Activated gamma-delta T cell (primary cell): Measurements from ENCODE around the gene PAX6.

Experiments
- DNase-seq: peaks from one replicate; lab custom pipeline; 2025; lab: John Stamatoyannopoulos, UW
- total RNA-seq, 2 donors: gene quantifications; one replicate each; lab custom pipeline; 2026; lab: John Stamatoyannopoulos, UW

PAX6 gene
- 0 to 0.35 reads per million in 2 donors for total RNA-seq

DNA sequence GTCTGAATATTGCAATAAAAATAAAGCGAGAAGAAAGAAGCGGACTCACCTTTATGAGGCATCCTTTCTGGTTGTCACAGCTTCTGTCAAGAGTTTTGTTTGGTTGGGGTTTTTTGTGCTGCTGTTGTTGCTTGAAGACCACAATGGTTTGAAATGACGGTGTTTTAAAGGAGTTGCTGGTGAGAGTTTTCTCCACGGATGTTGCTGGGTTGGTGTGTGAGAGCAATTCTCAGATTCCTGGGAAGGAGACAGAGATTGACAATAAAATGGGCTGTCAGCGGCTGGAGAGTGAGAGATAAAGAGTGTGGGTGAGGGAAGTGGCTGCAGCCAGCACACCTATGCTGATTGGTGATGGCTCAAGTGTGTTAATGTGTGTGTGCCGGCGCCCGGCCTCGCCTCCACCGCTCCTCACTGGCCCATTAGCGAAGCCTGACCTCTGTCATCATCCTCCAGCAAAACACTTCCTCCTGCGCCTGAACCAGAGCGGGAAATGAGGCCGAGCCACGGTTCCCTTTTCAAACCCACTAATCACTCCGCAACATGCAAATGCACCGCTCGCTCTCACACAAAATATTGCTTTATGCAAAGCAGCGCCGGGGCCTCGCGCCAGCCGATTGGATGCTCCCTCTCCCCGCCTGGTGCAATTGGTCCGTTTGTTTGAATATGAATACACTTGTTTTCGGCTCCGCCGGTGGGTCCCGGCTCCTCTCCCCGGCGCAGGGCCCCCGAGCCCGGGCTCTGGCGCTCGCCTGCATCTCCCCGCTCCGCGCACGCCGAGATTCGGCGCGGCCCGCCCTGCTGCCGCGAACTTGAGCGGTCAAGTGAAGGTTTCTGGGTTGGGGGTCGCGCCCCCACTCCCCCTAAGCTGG, at the start of gene PAX6:
Gene PAX6 (minus strand): TSS at position 544 of the 869 bp plus-strand sequence. CDS start 4,911 bp downstream, outside the sequence.
- DNase-seq = no peak

- DNase-seq = no peak
Observed at GRCh38 chr11:31860391-31860790, 49.3 kb upstream of the PAX6 start.

DNA sequence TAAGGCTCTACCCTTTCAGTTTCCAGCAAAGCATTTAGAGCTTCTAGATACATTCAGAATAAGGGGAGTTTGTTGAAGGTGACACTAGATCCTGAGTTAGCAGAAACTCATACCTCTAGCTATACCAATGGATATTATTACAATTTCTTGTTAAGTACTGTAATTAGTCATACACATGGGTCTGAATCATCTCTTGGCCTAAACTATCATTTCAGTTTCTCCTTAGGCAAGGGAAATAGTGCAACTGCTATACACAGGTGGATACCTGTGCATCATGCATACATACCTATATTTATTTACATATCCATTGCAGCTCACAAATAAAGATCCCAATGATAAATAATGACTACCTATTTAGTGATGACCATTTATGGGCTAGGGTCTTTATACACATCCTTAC, 45.1 kb upstream of the PAX6 start:
- no peak for DNase-seq

DNA sequence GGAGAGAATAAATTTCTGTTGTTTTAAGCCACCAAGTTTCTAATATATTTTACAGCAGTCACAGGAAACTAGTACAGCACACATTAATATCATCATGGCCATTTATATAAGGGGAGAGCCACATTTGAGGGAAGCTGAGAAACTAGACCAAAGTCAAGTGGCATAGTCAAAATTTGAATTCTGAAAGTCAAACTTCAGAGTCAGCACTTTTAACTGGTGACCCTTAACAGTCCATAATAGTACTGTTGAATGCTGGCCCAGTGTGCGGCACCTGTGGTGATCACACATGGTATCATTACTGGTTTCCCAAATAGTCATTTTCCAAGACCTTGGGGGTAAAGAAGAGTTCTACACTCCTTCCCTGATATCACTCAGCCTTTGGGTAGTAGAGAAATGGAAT, 44.3 kb upstream of the PAX6 start:
- DNase-seq = no peak

GRCh38 chr11:31850365-31850764, 39.2 kb upstream of the PAX6 start:
- no peak for DNase-seq

DNA sequence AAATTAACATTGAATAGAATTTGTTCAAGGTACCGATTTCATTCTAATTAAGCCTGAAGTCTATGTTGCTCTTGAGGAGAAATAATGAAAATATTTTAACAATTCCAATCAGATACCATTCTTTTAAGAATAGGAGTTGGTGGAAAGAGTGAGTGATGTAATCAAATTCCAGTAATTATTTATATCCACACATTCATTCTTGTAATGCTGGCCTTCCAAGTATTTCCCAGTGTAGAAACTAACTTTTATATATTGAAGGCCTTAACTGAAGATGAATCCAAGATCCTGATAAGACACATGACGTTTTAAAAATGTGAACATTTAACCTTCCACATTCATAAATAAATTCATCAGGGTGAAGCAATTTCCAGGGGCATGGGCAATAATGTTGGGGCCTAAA, 36.6 kb upstream of the PAX6 start:
- no peak for DNase-seq

- DNase-seq = no peak
Observed at GRCh38 chr11:31845331-31845730, 34.2 kb upstream of the PAX6 start.

DNA sequence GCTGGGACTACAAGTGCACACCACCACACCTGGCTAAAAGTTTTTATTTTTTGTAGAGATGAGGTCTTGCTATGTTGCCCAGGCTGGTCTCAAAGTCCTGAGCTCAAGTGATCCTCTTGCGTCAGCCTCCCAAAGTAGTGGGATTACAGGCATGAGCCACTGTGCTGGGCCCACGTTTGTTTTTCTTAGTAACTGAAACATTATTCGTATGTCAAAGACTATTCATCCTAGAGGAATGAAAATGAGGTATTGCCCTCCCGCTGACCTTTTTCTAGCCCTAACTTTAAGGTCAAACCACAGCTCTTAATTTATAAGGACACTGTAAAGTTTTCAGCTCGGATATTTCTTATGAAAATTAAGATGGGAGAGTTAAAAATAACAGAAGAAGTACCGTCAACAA, 33.2 kb upstream of the PAX6 start:
- no peak for DNase-seq

DNA sequence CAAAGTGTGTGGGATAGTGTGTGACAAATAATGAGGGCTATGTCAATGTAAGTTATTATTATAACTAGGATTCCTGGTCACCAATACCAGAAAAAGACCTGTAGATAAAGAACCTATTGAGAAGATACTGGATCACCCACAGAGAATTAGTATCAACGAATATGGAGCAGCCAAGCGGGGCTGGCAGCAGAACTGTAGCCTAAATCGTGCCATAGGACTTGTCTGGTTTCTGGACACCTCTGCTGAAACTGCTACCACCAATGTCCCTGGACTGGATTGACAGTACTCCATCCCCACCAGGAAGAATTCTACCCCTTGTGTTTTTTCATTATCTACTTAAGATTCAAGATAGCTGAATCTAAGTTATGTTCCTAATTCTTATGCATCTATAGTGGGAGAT, 30.3 kb upstream of the PAX6 start:
- no peak for DNase-seq

- DNase-seq = no peak
Observed at GRCh38 chr11:31834237-31834636, 23.1 kb upstream of the PAX6 start.

DNA sequence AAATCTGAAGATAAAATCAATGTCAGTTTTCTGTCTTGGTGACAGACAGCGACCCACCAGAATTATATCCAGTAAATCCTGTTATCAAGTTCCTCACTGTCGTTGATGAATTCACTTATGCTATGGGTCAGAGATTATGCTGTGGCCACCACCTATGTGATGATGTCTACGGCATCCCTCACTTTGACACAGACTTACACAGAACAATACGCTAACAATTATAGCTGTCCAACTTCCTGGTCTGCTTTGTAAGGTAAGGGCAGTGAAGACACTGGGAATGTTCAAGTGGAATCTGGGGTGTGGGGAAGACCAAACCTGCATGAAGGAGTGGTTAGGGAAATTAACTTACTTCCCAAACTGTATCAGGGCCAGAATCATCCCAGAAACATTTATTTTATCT, 19.3 kb upstream of the PAX6 start:
- no peak for DNase-seq

GRCh38 chr11:31828217-31828616, 17.1 kb upstream of the PAX6 start:
- DNase-seq = no peak

DNA sequence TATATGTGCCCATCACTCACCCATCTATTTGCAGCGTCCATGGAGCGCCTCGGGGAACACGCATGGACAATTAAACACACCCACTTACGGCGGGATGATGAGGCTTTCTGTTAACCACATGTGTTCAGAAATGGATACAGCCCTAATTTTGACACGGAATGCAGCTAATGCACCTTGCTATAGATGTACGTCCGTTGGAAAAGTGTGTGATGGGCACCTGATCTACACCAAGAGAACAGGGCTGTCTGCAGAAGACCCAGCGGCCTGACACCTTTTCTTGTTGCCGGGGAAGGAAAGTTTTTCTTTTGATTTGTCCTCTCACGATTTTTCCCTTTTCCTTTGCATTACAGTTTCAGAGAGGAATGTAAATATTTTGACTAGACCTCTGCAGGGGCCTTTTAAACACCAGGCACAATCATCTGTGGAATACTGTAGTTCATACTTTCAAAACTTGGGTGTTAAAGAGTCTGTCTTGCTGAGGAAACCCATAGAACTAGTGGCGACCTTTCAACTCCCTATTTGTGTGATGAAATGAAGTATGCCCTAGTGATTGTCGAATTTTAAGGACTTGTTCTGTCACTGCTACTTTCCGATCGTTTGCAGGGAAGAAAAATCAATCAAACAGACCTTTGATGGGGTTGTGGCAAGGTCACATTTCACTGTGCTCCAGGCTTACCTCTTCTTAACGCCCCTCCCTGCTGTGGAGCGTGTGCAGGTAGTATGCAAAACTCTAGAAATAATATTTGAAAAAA, 16.5 kb upstream of the PAX6 start:
- DNase-seq = no peak

DNA sequence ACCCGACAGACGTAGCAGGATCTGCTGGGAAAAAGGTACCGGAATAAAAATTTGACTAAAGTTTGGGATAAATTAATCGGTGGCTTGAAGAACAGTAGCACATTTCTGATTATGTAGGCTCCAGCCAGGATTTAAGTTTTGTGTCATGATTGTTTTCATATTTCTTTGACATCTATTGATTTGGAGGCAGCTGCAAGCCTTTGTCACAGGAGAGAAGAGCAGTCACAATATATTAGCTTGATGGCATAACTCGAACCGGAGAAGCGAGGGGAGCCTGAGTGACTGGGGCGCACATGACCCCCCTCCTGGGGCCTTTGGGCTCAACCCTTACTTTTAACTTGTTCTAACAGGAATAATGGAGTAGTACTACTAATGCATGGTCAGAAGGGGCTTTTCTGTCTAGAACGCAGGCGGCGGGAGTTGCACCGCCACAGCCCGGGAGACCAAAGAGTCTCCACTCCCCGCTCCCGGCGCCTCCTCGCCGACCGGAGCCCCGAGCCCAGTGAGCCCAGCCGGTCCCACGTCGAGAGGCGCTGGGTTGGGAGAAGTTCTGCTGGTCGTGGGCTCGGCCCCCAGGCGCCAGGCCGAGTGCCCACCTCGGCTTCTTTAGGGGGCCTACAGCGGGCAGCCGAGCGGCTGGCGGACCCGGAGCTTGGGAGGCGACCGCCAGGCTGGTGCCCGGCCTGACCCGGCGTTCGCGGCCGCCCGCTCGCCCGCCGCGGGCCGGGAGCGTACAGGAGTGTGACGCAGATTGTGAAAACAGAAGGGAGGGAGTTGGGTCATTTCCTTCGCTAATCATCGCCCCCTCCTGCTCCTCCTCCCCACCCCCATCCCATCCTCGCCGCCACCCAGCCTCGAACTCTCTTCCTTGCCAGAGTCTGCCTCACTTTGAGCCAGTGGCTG, 15.7 kb upstream of the PAX6 start:
- DNase-seq = no peak

DNA sequence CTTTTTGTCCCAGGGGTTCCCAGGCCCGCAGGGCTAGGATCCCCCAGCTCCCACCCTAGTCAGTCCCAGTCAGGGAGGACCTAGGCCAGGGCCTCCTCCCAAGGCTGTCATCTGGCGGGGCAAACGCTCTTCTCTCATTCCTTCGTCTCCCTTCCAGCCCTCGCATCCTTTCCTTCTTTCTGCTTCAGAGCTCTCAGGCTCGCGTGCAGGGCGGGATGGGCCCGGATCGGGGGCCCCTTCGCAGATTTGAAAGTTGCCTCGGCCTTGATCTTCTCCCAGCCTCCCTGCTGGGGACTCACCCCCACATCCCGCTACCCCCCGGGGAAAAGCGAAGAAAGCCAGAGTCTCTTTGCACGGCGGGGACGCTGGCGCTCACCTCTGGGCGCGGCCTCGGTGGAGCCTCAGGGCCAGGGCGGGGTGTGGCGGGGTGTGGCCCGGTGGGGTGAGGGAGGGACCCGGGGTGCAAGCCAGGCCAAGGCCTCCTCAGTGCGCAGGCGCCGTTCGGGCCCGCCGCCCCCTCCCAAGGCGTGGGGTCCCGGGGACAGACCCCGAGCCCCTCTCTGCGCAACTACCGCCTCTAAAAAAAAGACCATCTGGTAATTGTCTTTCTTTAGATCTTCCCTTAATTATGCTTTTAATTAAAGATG, 14.8 kb upstream of the PAX6 start:
- DNase-seq = no peak

GRCh38 chr11:31824879-31825837, 14.0 kb upstream of the PAX6 start:
- DNase-seq = no peak

- no peak for DNase-seq
Observed at GRCh38 chr11:31824332-31824878, 13.3 kb upstream of the PAX6 start.

- no peak for DNase-seq
Observed at GRCh38 chr11:31823644-31824331, 12.7 kb upstream of the PAX6 start.

GRCh38 chr11:31822927-31823643, 12.0 kb upstream of the PAX6 start:
- DNase-seq = no peak
